Suppressor macrophage treated with lipopolysaccharide for 4 hours (primary cell): ENCODE measurements around the gene TMEM18.
A peak's percentile ranks its signal among the peaks of the same experiment; 100 is the strongest.

ENCODE experiments used
- DNase-seq: peaks from one replicate; pipeline ENCODE4 v3.0.0-alpha.2; 2020

TMEM18 gene

DNA sequence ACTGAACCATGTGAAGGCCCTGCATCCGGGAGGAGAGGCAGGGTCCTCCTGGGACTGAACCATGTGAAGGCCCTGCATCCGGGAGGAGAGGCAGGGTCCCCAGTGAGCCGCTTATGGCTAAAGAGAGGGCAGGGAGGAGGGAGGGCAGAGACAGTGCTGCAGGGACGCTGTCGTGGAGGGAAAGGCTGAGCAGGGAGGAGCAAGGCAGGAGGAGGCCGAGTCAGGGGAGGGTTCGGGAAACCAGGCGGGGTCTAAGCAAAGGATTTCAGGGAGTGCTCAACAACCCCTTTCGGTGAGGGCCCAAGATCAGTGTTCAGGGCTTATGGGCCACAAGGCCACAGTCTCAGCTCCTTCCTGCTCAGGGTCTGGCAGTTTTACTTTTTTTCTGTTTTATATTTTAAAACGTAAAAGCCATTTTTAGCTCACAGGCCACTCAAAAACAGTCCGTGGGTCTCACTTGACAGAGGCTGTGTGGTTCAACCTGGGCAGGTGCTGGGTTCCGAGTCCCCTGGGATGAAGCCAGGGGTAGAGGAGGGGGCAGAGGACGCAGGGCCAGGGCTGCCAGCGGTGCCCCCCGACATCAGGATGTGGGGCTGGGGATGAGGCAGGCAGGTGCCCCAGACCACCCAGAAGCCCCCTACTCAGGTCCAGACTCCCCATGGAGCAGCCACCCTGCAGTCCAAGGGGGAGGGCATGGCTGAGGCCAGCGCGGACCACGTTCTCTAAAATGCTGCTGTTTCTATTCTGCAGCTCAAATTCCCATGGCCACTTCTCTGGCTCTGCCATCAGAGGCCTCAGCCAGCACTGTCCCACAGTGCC lies 5.2 kb downstream of the TMEM18 start:
- no peak for DNase-seq

DNA sequence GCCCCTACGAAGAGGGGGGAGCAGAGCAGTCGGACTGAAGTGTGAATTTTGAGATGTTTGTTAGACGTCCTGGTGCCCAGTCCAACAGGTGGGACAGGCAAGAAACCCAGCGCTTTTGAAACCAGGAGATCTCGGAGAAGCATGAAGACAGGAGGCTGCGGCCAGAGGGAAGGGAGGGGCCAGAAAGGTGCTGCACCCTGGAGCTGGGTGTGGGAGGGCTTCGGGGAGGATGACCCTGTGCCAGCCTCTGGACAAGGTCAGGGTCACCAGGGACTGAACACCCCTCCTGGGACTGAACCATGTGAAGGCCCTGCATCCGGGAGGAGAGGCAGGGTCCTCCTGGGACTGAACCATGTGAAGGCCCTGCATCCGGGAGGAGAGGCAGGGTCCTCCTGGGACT lies 6.1 kb downstream of the TMEM18 start:
- no peak for DNase-seq

DNA sequence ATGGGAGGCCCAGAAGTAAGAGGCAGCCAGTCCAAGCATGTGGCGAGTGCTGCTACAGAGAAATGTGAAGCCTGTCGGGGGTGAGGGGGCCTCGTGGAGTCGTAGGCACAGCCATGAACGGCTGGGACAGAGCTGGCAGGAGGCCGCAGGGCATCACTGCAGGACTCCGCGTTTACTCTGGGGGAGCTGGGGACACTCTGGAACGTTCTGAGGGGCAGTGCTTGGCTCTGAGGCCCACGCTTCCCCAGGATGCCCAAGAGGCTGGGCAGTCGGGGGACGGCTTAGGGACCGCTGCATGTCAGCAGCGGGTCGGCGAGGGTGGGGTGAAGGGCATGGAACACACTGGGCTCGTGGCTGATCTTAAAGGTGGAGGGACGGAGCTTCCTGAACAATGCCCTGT lies 6.6 kb downstream of the TMEM18 start:
- DNase-seq: no peak

DNA sequence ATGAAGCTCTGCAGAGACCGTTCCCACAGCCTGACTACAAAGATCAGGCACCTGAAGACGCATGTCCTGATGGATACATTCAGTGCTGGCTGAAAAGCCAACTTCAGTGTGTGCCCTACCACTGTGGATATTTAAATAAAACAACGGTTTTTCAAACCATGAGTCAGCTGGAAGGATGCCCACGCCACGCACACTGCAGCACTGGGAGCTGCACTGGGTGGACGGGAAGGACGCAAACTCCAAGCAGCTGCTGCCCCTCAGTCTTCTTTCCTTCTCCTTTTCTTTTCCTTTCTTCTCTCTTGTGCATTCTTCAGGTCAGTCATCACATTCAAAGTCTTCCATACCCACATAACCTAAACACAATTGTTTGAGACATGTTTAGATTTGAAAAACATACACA lies 7.9 kb downstream of the TMEM18 start:
- DNase-seq: no peak

DNA sequence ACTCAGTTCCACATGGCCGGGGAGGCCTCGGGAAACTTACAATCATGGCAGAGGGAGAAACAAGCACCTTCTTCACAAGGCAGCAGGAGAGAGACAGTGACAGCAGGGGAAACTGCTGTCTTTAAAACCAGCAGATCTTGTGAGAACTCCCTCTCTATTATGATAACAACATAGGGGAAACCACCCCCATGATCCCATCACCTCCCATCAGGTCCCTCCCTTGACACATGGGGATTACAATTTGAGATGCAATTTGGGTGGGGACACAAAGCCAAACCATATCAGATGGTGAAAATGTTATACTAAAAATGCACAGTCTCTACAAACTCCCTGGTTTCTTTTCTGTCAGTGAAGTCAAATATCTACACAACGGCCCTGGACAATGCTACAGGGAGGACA lies 9.2 kb downstream of the TMEM18 start:
- no peak for DNase-seq

DNA sequence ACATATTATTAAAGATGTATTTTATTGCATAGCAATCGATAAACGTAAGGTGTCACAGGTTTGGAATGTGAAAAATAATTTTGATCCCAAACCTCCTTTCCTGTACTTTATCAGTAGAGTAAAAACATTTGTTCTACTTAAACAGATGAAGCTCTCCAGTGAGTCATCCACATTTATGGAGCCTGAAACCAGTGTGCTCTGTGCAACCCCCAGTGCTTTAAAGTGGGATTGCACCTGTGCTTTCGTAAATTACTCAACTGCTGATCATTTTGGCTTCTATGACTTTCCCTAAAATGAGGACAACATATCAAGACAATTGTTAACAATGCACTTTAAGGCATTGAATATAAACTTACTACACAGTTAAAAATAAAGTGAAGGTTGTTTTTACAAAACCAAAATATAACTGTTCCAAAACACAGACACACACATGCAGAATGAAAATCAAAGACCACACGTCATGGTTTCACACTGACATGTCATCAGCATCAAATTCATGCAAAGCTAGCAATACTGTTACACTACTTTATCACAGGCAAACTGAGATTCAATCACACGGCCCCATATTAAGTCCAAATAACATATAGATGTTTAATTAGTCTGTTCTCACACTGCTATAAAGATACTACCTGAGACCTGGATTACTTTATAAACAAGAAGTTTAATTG lies 9.7 kb downstream of the TMEM18 start:
- DNase-seq: peak; percentile 5

DNA sequence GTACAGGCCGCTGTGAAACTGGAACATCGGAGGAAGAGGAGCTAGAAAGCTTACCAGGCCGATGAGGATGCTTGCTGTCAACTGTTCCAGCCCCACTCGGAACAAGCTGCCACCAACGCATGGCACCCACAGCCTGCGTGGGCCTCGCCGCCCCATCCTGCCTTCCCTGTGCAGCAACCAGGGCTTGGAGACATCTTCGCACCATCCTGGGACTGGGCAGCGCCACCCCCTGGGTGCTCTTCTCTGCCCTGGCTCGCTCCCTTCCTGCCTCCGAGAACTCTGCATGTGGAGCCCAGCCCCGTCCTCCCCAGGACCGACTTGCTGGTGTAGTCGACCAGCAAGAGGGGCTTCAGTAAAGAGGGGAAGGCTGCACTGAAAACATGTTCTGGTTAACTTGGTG lies 10.8 kb downstream of the TMEM18 start:
- no peak for DNase-seq

DNA sequence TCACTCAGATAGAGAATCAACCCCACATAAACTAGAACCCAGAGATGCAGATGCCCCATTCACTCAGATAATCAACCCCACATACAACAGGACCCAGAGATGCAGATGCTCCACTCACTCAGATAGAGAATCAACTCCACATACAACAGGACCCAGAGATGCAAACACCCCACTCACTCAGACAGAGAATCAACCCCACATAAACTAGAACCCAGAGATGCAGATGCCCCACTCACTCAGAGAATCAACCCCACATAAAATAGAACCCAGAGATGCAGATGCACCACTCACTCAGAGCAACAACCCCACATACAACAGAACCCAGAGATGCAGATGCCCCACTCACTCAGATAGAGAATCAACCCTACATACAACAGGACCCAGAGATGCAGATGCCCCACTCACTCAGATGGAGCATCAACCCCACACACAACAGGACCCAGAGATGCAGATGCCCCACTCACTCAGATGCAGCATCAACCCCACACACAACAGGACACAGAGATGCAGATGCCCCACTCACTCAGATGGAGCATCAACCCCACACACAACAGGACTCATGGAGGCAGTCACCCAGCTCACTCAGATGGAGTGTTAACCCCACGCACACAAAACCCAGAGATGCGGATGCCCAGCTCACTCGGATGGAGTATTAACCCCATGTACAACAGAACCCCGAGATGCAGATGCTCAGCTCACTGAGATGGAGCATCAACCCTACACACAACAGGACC lies 11.7 kb downstream of the TMEM18 start:
- DNase-seq: no peak

DNA sequence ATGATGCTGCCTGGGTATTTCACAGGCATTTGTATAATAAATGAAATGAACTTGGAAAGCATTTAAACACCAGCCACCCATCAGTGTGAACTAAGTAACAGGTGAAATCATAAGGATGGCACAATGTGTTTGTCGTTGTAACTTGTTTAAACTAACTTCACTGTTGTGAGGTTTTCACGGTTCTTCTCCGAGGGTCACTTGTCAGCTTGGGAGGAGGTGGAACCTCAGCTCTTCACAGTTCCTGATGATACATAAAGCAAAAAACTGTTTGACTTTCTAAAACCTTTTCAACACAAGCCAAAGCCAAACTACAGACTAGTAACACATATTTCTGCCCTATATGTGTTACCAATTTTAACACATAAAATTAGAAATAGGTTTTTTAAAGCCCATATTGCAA lies 13.1 kb downstream of the TMEM18 start:
- DNase-seq: no peak

DNA sequence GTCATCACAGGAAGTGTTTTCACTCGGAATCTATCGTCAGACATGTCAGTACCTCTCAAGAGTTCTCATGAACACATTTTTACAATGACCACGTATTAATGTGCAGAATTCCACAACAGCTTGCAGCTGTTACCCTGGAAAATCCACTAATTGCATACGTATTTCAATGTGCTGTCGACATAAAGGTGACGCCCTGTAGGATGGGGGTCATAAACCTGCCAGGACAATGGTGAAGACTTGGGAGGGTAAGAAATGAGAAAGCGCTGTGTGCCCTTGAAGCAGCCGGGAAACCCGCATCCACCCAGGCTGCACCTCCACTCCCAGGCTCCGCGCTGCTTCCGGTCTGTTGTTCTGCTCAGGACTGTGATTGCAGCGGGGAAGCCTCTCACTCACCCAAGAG lies 14.0 kb downstream of the TMEM18 start:
- DNase-seq: no peak

DNA sequence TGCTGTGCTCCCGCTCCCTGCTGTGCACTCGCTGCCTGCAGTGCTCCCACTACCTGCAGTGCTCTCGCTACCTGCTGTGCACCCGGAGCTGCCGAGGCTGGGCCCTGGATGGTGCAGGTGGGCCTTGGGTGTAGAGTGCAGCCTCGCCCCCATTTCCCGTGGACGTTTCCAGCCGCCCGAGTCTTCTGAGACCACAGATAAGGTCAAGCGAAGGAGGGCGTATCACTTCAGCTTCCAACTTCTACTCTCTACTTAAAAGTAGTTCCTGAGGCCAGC lies 15.9 kb downstream of the TMEM18 start:
- no peak for DNase-seq

DNA sequence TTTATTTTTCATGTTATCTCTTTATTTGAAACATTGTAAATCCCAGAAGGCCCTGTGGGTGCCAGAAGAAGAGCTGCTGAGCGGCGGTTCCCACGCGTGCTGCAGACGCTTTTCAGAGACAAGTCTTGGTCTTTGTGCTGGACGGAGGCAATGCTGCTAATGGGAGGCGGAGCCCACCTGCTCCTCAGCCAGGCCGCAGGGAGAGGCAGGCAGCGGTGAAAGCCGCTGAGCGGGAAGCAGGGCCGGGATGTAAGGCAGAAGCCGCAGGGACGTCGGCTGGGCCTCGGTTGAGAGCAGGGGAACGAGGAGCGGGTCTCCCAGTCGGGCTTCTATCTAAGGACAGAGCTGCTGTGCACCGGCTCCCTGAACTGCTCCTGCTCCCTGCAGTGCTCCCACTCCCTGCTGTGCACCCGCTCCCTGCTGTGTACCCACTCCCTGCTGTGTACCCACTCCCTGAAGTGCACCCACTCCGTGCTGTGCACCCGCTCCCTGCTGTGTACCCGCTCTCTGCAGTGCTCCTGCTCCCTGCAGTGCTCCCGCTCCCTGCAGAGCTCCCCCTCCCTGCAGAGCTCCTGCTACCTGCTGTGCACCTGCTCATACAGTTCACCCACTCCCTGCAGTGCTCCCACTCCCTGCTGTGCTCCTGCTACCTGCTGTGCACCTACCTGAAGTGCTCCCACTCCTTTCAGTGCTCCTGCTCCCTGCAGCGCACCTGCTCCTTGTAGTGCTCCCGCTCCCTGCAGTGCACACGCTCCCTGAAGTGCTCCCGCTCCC lies 16.4 kb downstream of the TMEM18 start:
- no peak for DNase-seq

DNA sequence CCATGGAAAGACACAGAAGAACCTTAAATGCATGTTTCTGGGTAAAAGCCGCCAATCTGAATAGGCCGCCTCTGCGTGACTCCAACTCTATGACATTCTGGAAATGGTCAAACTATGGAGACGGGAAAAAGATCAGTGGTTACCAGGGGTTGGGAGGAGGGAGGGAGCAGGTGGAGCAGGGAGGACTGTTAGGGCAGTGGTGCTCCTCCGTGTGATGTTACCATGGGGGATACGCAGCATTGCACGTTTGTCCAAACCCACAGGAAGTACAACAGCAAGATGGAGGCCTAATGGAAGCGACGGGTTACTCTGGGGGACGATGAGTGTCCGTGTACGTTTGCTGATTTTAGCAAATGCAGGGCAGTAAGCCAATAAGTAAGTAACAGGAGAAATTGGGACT lies 17.2 kb downstream of the TMEM18 start:
- no peak for DNase-seq

DNA sequence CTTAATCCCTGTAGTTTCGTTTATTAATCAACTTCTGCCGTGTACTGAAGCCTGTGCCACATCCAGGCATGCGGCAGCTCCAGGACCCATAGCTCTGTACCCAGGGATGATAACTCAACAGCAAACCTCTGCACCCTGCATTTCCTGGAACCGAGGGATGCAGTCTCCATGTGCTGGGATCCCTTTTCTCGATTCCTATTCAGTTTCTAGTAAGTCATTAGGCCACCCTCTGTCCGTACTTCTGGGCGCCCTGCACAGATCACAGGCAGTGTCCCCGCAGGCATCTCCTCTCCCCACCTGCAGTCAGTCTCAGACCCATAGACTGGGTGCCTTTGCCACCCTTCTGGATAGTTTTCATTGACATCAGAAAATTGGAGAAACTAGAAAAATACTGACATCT lies 18.8 kb downstream of the TMEM18 start:
- DNase-seq: no peak

DNA sequence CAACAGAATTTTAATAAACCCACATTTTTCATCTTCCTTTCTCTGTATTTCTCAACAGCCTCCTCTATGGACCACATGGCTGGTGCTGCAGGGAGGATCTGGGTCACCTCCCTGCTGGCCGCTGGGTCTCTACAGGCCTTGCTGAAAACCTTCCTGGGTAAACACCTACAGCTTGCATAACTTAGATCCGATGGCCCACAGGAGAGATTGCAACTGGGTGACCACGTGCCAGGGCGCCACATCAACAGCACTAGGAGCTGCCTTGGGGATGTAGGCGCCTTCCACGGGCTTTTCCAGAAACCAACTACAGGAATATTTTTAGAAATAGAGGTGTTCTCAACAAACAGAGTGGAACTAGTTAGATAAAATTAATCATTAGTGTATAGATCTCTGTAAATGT lies 19.4 kb downstream of the TMEM18 start:
- no peak for DNase-seq

DNA sequence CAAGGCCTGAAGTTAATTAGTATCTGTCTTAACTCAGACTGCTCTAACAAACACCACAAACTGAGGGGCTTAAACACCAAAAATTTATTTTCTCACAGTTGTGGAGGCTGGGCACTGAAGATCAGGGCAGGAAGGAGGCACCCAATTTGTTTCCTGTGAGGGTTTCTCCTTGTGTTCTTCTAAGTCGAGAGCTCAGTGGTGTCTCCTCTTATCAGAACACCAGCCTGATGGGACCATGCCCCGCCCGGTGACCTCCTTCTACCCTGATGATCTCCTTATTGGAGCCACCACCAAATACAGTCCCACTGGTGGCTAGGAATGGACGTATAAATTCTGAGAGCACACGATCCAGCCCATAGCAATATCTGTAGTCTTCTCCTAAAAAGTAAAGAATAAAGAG lies 20.5 kb downstream of the TMEM18 start:
- DNase-seq: no peak

DNA sequence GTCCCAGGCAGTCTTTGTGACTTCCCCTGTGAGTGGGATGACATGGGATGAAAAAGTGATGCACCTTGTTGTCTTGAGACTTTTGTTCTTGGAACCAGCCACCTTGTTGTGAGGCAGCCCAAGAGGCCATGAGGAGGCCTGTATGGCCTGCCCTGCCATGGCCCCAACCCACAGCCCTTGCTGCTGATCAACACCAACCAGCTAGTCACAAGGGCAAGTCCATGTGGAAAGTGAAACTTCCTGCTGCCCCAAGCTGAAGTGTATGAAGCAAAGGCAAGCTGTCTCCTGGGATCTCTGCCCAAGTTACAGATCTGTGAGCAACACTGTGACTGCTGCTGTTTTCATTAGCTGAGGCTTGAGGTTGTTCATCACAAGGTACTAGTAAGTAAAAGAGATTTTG lies 21.6 kb downstream of the TMEM18 start:
- peak; percentile 14 for DNase-seq

DNA sequence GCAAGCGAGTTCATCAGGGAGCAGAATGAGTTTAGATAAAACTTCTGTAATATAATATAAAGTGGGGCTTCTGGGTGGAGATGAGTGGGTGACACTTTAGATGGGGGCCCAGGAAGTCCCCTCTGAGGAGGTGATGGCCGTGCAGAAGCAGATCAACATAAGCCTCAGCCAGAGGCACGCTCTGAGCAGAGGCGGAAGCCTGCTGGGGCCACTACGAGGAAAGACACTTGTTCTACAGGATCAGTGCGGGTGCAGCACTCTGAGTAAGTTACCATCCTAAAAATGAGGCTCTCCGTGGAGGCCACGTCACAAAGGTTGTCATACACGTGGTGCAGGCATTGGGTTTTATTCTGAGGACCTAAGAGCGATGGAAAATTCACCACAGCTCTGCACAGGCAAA lies 22.3 kb downstream of the TMEM18 start:
- no peak for DNase-seq

DNA sequence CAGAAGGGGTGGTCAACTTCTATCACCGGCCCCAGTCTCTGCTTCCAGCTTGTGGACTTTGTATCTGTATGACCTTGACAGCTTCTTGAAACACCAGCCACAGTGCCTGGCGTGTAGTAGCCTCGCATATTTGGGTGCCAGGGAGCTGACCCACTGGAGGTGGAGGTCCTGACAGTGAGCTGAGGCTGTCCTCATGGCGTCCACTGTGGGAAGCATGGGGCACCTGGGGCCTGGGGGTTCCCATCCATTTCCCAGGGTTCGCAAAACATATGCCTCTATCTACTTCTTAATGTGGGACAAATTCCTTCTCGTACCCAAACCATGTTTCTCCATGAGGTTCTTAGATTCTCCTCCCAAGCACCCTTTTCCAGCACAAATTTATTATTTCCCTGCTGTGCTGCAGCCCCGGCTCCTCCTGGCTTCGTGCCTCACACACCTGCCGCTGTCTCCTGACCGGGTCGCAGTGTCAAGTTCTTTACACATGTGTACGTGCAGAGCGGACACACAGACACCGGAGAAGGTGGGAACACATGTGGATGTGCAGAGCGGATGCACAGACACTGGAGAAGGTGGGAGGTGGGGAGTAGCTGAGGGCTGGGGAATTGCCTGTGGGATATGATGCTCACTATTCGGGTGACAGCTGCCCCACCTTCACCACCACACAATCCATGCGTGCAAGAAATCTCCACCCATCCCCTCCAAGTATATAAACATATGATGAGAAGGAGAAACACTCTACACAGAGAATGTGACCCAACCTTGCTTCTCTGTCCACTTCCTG lies 23.4 kb downstream of the TMEM18 start:
- DNase-seq: no peak

DNA sequence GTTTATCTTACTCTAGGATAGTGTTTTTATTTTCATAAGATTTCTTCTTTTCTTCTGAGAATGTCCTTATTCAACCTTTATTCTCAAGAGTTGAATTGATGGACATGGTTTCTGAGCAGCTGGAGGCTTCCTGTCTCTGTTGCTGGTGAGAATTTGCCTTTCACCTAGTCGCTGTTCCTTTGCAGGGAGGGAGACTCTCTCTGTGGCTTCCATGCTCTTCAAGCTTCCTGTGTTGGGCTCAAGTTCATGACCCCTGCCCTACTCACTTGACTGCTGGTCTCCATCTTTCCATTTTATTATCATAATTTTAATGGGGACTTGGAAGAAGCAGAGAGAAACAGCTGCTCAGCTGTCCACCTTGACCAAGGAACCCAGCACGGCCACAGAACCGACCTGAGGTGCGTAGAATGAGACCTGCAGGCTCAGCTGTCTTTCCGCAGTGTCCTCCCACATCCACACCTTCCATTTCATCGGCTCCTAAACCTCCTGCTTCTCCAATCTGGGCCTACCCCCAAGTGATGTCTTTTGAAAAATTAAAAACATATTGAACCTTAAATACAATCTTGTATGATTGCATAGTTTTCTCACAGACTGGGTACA lies 24.2 kb downstream of the TMEM18 start:
- DNase-seq: no peak

DNA sequence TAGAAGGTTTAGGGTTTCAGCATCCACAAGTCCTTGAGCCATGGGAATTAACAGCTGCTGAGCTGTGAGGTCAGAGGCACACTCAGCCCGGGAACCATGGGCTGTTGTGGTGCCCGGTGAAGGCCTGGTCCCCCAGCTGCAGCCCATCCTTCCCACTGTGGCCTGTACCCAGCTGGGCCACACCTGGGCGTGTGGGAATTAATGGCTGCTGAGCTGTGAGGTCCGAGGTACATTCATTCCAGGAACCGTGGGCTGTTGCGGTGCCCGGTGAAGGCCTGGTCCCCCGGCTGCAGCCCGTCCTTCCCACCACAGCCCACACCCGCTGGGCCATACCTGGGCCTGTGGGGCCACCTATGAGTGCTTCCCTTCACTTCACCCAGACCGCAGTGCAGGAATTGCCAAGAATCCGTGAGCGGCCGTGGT lies 25.2 kb downstream of the TMEM18 start:
- DNase-seq: no peak
